Colonic mucosa (tissue), 4 donors: ENCODE data around the gene STX3. TPM values are rescaled to one million over a fixed set of nuclear protein-coding genes. Genes with fewer than 3 reads are reported as not detected.

ENCODE experiments used
- DNase-seq: peaks from one replicate; pipeline ENCODE4 v3.0.0-alpha.2; 2020
- H3K27ac ChIP-seq: fragments of 200-600 bp; one replicate; pipeline ENCODE4 v1.8.0; 2021
- H3K27me3 ChIP-seq: fragments of 200-600 bp; one replicate; pipeline ENCODE4 v1.8.0; 2021
- H3K36me3 ChIP-seq: fragments of 200-600 bp; one replicate; pipeline ENCODE4 v1.8.0; 2021
- H3K4me1 ChIP-seq: fragments of 200-600 bp; one replicate; pipeline ENCODE4 v1.8.0; 2021; ENCODE audit warnings: mild to moderate bottlenecking
- H3K4me3 ChIP-seq: fragments of 200-600 bp; one replicate; pipeline ENCODE4 v1.8.0; 2021
- H3K9ac ChIP-seq, 2 donors: one replicate each; pipeline ENCODE4 v1.7.0; 2013; ENCODE audit warnings: control low read depth in 2 of 2, low read depth in 2 of 2, low read length in 2 of 2
- H3K9me3 ChIP-seq: fragments of 200-600 bp; one replicate; pipeline ENCODE4 v1.8.0; 2021
- CTCF ChIP-seq: fragments of 200-600 bp; IDR thresholded peaks from one replicate; pipeline ENCODE4 v1.8.0; 2022; ENCODE audit warnings: antibody characterized with exemption, mild to moderate bottlenecking
- intact Hi-C: fragments of 100-400 bp; cut with DNase I; formaldehyde crosslinking; loops from one replicate; pipeline ENCODE4 v1.14.1; 2022
- total RNA-seq, 2 donors: library from RNA; stranded (reverse); fragmentation: NEBNext Ultra II Directional in 1 of 2; extraction: Animal tissue kit (Norgen Biotek cat#: 25700) in 1 of 2; gene quantifications; one replicate each; pipeline ENCODE4 v1.2.1, GENCODE V29; 2021
- donor health status: healthy.
- donor health status: DM: no; HTN: no; CAD: no.
- donor health status: DM: no; HTN: no; CAD: no.

The STX3 gene
- total RNA-seq, 2 donors from 2014 or later, result 45.2 to 70.9 TPM

- Histone ChIP-seq H3K27ac (peak overlapping the region; percentile 98), H3K4me1 (peaks cover 9% of the 10 kb centered on the region), H3K4me3 (peak overlapping the region; percentile 93), H3K27me3 (no peaks in the 10 kb centered on the region), H3K9ac (peak overlapping the region; percentile 88 to 96), H3K36me3 (no peaks in the 10 kb centered on the region), H3K9me3 (no peaks in the 10 kb centered on the region)
- peak; percentile 95 for DNase-seq
- peak; percentile 87 for TF ChIP-seq CTCF
- intact Hi-C loops, result loop anchor here (2.0 kb wide), 1 partner anchor 49 kb away; no protein-coding TSS in a partner anchor
Measured at GRCh38 chr11:59753650-59754493, 1.3 kb upstream of the STX3 start.

GRCh38 chr11:59754494-59754858, 700 bp upstream of the STX3 start:
- no peaks in the 10 kb centered on the region for H3K9me3 ChIP-seq
- DNase-seq, result peak; percentile 37
- intact Hi-C loops, result loop anchor here (2.0 kb wide), 1 partner anchor 48 kb away; no protein-coding TSS in a partner anchor

GRCh38 chr11:59755701-59756557, 753 bp downstream of the STX3 start:
- Histone ChIP-seq H3K4me1 (peaks cover 9% of the 10 kb centered on the region), H3K27me3 (no peaks in the 10 kb centered on the region), H3K9me3 (no peaks in the 10 kb centered on the region), H3K27ac (peak overlapping the region; percentile 98), H3K36me3 (no peaks in the 10 kb centered on the region), H3K9ac (peak overlapping the region; percentile 88 to 96), H3K4me3 (peak overlapping the region; percentile 93)
- DNase-seq, result peak; percentile 92
- intact Hi-C loops, result loop anchor here (2.0 kb wide), 1 partner anchor 47 kb away; no protein-coding TSS in a partner anchor
- TF ChIP-seq CTCF, result no peak

More at GRCh38 chr11:59754494-59754858, 700 bp upstream of the STX3 start:
- Histone ChIP-seq H3K4me3 (peak overlapping the region; percentile 93), H3K4me1 (peaks cover 9% of the 10 kb centered on the region), H3K27ac (peak overlapping the region; percentile 98), H3K36me3 (no peaks in the 10 kb centered on the region), H3K9ac (peak overlapping the region; percentile 88 to 96), H3K27me3 (no peaks in the 10 kb centered on the region)
- no peak for TF ChIP-seq CTCF

GRCh38 chr11:59756558-59756840, 1.3 kb downstream of the STX3 start:
- intact Hi-C loops, result no loop called here
- DNase-seq, result no peak
- Histone ChIP-seq H3K36me3 (no peaks in the 10 kb centered on the region), H3K4me3 (peak overlapping the region; percentile 93), H3K9ac (peak overlapping the region in 1 of 2 donors; percentile 96), H3K27me3 (no peaks in the 10 kb centered on the region), H3K27ac (peak overlapping the region; percentile 98), H3K4me1 (peaks cover 9% of the 10 kb centered on the region), H3K9me3 (no peaks in the 10 kb centered on the region)
- TF ChIP-seq CTCF, result no peak

- DNase-seq, result peak; percentile 78
- Histone ChIP-seq H3K9me3 (no peaks in the 10 kb centered on the region), H3K27ac (peak overlapping the region; percentile 98), H3K36me3 (no peaks in the 10 kb centered on the region), H3K4me1 (peaks cover 9% of the 10 kb centered on the region), H3K4me3 (peak overlapping the region; percentile 5), H3K9ac (peak overlapping the region in 1 of 2 donors; percentile 96), H3K27me3 (no peaks in the 10 kb centered on the region)
- no peak for TF ChIP-seq CTCF
- intact Hi-C loops, result no loop called here
Measured at GRCh38 chr11:59756845-59757244, 1.7 kb downstream of the STX3 start.
